ENCODE data around the gene ELP4.

Gene ELP4

DNA sequence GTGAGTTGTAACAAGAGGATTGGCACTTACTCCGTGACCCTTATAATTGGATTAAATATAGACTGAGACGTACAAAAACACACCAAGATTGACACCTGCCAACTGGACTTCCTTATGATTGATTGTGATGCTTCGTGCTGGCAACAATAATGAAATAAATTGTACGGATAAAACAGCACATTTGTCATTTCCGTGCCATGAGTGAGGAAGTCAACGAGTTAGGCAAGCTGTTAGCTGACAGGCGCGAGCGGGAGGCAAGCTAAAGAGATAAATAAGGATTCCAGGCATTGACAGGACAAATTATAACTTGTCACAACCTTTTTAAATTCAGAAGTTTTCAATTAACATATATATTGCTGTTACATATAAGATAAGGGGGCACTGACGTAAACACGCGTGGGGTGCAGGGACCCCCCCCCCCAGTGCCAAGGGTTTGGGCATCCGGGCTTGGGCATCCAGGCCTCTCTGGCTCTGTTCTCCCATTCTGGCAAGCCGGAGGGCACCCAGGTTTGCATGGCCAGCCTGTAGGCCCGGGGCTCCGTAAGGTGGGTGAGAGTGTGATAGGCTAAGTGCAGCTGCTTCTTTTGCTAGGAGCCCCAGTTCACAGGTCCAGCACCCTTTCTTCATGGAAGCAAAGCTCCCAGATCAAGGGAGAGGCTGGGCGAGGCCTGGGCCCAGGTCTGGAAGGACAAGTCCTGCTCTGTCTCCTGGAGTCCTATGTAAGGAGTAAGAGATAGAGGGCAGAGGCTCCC lies 312.8 kb downstream of the ELP4 start:
- FAIRE-seq = no peak
- no peak for DNase-seq (ENCODE audit: low spot score)

DNA sequence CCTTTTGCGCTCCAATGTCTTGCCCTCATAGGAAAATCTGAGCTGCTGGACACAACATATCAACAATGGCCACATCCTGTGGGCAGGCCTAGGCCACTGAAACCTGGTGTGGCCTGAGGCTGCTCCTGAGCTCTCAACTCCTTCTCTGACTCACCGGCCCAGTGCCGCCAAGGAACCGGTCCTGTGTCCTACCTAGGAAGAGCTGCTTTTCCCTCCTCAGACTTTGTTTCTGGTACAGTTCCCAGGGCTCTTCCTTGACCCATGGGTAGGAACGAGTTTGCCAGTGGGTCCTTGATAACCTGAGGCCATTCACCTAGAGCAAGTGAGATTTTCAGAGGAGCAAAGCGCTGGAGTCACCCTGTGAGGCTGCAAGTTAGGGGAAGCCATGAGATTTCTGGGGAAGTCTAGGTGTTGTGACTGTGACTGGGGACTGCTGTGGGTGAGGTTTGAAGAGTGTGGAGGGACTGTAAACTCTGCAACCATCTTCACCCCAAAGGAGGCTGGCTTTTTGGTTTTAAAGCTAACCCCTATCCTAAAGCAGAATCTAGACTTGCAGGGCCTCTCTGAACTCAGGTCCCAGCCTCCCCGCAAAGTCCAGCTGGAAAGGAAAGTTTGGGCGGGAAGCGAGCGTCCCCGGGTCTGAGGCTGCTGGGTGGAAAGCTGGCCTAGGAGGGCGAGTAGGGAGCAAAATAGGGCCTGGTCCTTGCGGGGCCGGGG lies 313.5 kb downstream of the ELP4 start:
- no peak for FAIRE-seq

DNA sequence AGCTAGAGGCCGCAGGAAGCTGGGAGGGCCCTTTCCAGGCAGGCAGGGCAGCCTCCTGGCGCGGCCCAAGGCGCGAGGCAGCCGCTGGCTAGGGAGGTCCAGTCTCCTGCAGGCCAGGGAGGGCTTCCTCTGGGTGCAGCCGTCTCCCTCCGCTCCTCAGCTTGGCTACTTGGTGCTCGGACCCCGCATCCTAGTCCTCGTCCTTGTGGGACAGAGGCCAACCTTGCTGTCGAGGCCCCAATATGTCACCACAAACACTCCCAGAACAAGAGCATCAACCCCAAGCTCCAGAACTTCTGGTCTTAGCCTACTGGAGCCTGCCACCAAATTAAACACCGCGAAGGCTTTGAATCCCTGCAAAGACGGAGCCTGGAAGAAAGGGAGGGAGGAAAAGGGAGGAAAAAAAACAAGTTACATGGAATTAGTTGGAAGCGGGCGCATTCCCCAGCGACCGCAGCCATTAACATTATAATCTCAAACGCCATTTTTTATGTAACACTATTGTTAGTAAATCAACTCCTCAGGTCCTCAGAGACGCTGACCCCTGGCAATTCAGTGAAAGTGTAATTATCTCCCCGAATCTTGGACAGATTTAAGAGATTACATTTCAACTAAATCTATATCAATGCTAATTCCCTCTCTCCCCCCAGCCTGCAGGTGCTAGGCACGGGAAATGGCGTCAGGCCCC lies 314.2 kb downstream of the ELP4 start:
- no peak for DNase-seq (ENCODE audit: low spot score)
- FAIRE-seq = no peak

More for the DNA sequence above, 313.5 kb downstream of the ELP4 start:
- no peak for DNase-seq (ENCODE audit: low spot score)

DNA sequence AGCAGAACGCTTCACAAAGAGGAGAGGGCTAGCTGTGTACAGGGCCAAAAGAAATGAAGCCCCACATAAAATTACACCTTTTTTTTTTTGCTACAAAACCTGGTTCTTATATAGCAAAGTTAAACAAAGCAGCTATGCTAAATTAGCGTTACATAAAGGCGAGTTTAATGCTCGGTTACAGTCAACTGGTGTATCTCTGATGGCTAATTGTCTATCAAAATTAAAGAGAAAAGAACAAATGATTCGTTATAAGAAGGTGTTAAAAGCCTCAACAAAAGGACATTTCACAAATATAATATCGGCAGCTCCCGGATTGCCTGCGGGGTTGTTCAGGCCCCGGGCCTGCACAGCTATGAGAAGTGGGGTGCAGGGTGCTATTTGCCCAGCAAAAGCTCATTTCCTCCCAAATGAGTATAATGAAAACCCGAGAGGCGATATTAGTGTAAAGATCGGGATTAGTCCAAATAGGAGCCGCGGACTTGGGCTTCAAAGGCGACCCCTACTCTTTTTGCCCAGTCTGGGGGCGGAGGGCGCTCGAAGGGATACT lies 314.8 kb downstream of the ELP4 start:
- DNase-seq (ENCODE audit: low spot score) = no peak

DNA sequence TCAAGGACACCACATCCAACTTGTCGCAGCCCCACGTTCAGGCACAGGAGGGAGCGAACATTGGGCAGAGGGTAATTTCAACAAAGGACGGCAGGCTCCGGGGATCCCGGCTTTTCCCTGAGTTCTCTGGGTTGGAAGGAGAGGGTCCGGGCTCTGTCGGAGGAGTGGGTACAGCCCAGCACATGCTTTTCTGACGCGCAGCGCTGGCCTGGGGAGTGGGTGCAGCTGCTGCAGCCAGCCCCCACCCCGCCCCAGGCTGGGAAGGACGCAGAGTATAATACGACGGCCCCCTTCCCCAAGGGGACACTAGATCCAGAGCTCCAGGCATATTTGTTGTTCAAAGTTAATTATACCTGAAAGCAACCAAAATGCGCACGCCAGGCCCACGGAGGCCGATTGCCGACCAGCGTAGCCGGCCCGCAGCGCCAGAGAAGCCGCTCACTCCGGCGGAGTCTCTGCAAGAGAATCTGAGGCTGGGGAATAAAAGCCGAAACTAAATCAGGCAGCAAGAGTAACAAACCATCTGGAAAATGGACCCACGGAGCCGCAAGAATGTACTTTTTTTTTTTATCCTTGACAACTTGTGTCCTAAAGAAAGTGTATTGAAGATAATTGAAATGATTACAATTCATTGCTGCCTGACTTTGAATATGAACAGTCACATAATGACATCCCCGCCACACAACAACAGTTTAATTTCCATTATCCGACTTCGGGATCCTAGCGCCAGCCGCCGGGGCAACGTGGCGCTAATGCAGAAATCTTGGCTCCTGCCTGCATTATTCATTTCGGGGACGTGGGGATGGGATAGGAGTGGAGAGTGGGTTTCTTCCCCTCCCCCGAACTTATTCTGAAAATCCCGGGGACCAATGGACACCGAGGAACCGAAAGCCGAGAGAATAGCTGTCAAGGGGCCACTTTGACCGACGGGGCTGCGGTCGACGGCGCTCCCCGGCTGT lies 315.6 kb downstream of the ELP4 start:
- DNase-seq (ENCODE audit: low spot score) (no peak), FAIRE-seq (no peak)

More for the DNA sequence above, 314.8 kb downstream of the ELP4 start:
- FAIRE-seq = no peak

DNA sequence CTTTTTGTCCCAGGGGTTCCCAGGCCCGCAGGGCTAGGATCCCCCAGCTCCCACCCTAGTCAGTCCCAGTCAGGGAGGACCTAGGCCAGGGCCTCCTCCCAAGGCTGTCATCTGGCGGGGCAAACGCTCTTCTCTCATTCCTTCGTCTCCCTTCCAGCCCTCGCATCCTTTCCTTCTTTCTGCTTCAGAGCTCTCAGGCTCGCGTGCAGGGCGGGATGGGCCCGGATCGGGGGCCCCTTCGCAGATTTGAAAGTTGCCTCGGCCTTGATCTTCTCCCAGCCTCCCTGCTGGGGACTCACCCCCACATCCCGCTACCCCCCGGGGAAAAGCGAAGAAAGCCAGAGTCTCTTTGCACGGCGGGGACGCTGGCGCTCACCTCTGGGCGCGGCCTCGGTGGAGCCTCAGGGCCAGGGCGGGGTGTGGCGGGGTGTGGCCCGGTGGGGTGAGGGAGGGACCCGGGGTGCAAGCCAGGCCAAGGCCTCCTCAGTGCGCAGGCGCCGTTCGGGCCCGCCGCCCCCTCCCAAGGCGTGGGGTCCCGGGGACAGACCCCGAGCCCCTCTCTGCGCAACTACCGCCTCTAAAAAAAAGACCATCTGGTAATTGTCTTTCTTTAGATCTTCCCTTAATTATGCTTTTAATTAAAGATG lies 316.4 kb downstream of the ELP4 start:
- FAIRE-seq (no peak), DNase-seq (ENCODE audit: low spot score) (no peak)

DNA sequence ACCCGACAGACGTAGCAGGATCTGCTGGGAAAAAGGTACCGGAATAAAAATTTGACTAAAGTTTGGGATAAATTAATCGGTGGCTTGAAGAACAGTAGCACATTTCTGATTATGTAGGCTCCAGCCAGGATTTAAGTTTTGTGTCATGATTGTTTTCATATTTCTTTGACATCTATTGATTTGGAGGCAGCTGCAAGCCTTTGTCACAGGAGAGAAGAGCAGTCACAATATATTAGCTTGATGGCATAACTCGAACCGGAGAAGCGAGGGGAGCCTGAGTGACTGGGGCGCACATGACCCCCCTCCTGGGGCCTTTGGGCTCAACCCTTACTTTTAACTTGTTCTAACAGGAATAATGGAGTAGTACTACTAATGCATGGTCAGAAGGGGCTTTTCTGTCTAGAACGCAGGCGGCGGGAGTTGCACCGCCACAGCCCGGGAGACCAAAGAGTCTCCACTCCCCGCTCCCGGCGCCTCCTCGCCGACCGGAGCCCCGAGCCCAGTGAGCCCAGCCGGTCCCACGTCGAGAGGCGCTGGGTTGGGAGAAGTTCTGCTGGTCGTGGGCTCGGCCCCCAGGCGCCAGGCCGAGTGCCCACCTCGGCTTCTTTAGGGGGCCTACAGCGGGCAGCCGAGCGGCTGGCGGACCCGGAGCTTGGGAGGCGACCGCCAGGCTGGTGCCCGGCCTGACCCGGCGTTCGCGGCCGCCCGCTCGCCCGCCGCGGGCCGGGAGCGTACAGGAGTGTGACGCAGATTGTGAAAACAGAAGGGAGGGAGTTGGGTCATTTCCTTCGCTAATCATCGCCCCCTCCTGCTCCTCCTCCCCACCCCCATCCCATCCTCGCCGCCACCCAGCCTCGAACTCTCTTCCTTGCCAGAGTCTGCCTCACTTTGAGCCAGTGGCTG lies 317.2 kb downstream of the ELP4 start:
- no peak for DNase-seq (ENCODE audit: low spot score)
- FAIRE-seq = no peak

DNA sequence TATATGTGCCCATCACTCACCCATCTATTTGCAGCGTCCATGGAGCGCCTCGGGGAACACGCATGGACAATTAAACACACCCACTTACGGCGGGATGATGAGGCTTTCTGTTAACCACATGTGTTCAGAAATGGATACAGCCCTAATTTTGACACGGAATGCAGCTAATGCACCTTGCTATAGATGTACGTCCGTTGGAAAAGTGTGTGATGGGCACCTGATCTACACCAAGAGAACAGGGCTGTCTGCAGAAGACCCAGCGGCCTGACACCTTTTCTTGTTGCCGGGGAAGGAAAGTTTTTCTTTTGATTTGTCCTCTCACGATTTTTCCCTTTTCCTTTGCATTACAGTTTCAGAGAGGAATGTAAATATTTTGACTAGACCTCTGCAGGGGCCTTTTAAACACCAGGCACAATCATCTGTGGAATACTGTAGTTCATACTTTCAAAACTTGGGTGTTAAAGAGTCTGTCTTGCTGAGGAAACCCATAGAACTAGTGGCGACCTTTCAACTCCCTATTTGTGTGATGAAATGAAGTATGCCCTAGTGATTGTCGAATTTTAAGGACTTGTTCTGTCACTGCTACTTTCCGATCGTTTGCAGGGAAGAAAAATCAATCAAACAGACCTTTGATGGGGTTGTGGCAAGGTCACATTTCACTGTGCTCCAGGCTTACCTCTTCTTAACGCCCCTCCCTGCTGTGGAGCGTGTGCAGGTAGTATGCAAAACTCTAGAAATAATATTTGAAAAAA lies 318.1 kb downstream of the ELP4 start:
- FAIRE-seq (no peak), DNase-seq (ENCODE audit: low spot score) (no peak)

DNA sequence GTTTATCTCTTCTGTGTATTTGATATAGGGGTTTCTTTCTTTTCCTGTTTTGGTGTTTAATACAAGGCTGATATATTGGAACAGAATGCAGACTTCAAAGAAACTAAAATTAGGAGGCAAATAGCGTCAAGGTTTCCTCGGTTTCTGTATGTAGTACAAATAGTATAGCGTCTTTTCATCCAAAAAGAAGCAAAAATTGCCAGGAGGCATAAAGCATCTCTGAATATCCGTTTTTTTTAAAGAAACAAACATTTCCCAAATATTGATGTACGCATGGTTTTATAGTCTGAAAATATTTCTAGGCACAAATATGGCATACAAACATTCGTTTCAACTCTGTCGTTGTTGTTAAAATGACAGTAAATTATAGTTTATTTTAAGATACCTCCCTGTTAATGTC lies 318.6 kb downstream of the ELP4 start:
- FAIRE-seq (no peak), DNase-seq (ENCODE audit: low spot score) (no peak)

DNA sequence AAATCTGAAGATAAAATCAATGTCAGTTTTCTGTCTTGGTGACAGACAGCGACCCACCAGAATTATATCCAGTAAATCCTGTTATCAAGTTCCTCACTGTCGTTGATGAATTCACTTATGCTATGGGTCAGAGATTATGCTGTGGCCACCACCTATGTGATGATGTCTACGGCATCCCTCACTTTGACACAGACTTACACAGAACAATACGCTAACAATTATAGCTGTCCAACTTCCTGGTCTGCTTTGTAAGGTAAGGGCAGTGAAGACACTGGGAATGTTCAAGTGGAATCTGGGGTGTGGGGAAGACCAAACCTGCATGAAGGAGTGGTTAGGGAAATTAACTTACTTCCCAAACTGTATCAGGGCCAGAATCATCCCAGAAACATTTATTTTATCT lies 320.8 kb downstream of the ELP4 start:
- FAIRE-seq (no peak), DNase-seq (ENCODE audit: low spot score) (no peak)

DNA sequence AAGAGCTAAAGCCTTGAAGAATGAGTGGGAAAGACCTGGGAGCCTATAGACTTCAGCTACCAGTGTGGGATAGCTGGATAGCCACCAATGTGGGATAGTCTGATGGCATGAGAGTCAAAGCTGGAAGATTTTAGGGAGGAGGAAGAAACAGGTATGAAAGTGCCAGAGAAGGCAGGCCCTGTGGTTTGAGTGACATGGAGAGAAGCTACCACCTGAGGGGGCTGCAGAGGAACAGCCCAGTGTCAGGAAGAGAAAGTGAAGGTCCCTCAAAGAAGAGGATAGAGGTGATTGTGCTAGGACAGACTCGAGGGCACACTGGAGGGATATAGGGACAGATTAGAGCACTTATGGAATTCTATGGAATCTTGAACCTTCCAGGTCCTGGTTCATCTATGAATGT lies 324.7 kb downstream of the ELP4 start:
- DNase-seq (ENCODE audit: low spot score) = no peak
- no peak for FAIRE-seq

Measured in RCC 7860 (cell line).